Tibial nerve (tissue), 4 donors: Measurements from ENCODE around the gene SLCO2A1. TPM values are rescaled to one million over a fixed set of nuclear protein-coding genes. Genes with fewer than 3 reads are reported as not detected.

Experiments
- DNase-seq, 2 donors: peaks; one replicate each; pipeline ENCODE4 v3.0.0-alpha.2; 2019; ENCODE audit warnings: low spot score in 2 of 2
- H3K27ac ChIP-seq, 4 donors: fragments of 200-600 bp; sonication (generic) in 3 of 4; one replicate each; pipeline ENCODE4 v1.5.1; 2017 to 2019; ENCODE audit warnings: mild to moderate bottlenecking in 1 of 4
- H3K27me3 ChIP-seq, 2 donors: fragments of 200-600 bp; sonication (generic) in 1 of 2; one replicate each; pipeline versions ENCODE4 v1.5.1 to v1.6.0; 2017 to 2019
- H3K36me3 ChIP-seq, 3 donors: fragments of 200-600 bp; sonication (generic); one replicate each; pipeline ENCODE4 v1.5.1; 2018 to 2019
- H3K4me1 ChIP-seq, 4 donors: fragments of 200-600 bp; sonication (generic) in 3 of 4; one replicate each; pipeline ENCODE4 v1.5.1; 2017 to 2019
- H3K4me3 ChIP-seq, 4 donors: fragments of 200-600 bp; sonication (generic) in 3 of 4; one replicate each; pipeline ENCODE4 v1.5.1; 2017 to 2019; ENCODE audit warnings: mild to moderate bottlenecking in 1 of 4, moderate library complexity in 1 of 4
- H3K9me3 ChIP-seq, 4 donors: fragments of 200-600 bp; sonication (generic) in 3 of 4; one replicate each; pipeline ENCODE4 v1.5.1; 2017 to 2019
- EP300 ChIP-seq, 2 donors: sonication (generic); formaldehyde crosslinking; IDR thresholded peaks; one replicate each; pipeline ENCODE4 v1.6.1; 2017; ENCODE audit warnings: antibody characterized with exemption in 2 of 2, mild to moderate bottlenecking in 1 of 2
- POLR2A ChIP-seq, 2 donors: fragments of 450-650 bp; IDR thresholded peaks; one replicate each; pipeline ENCODE4 v1.6.1; 2017; ENCODE audit warnings: antibody characterized with exemption in 2 of 2, mild to moderate bottlenecking in 2 of 2, moderate library complexity in 2 of 2
- WGBS, 2 donors: methylation state at CpG; one replicate each; pipeline ENCODE4 v1.1.5; 2018; 5-methylcytosine and 5-hydroxymethylcytosine counted together
- total RNA-seq, 4 donors: library from RNA; depleted of rRNA; stranded (reverse); fragments of >200 nt; gene quantifications; one replicate each; pipeline ENCODE4 v1.1.0, GENCODE V29; 2016
- TF ChIP-seq, protein P1 (sequence below), 5 experiments: fragments of 200-600 bp in 3 of 5; fragments of 450-650 bp in 2 of 5; sonication (generic) in 3 of 5; IDR thresholded peaks; one replicate each; pipeline ENCODE4 v1.5.1; 2016 to 2019; ENCODE audit warnings: antibody characterized with exemption in 5 of 5, mild to moderate bottlenecking in 3 of 5, moderate library complexity in 2 of 5

The SLCO2A1 gene
- total RNA-seq, 4 donors from 2014 or later, result 8.8 to 22.9 (median 12.2) TPM

DNA sequence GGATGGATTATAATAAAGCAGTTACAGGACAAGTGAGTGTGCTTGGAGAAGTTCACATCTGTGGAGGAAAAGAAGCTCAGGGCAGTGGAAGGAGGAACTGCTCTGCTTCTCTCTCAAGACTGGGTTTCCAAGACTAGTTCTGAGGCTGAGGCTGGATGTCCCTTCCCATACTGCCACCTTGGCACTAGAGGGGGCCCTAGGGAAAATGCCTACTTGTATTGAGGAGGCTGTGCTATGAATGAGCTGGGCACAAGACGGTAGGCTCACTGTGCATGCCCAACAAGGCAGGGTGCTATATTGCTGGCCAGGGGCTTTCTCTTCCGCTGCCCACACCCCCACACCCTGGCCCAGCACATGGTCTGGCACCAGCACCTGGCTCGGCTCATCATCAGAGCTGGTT, 65.2 kb downstream of the SLCO2A1 start:
- H3K27ac ChIP-seq, result peak overlapping the region in 1 of 4 donors; percentile 71
- TF ChIP-seq, protein P1, sequence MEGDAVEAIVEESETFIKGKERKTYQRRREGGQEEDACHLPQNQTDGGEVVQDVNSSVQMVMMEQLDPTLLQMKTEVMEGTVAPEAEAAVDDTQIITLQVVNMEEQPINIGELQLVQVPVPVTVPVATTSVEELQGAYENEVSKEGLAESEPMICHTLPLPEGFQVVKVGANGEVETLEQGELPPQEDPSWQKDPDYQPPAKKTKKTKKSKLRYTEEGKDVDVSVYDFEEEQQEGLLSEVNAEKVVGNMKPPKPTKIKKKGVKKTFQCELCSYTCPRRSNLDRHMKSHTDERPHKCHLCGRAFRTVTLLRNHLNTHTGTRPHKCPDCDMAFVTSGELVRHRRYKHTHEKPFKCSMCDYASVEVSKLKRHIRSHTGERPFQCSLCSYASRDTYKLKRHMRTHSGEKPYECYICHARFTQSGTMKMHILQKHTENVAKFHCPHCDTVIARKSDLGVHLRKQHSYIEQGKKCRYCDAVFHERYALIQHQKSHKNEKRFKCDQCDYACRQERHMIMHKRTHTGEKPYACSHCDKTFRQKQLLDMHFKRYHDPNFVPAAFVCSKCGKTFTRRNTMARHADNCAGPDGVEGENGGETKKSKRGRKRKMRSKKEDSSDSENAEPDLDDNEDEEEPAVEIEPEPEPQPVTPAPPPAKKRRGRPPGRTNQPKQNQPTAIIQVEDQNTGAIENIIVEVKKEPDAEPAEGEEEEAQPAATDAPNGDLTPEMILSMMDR (IDR thresholded peaks at IDR 0.05), result no peak
- no peak for TF ChIP-seq EP300 (IDR thresholded peaks at IDR 0.05)
- no peak for TF ChIP-seq POLR2A (IDR thresholded peaks at IDR 0.05)

DNA sequence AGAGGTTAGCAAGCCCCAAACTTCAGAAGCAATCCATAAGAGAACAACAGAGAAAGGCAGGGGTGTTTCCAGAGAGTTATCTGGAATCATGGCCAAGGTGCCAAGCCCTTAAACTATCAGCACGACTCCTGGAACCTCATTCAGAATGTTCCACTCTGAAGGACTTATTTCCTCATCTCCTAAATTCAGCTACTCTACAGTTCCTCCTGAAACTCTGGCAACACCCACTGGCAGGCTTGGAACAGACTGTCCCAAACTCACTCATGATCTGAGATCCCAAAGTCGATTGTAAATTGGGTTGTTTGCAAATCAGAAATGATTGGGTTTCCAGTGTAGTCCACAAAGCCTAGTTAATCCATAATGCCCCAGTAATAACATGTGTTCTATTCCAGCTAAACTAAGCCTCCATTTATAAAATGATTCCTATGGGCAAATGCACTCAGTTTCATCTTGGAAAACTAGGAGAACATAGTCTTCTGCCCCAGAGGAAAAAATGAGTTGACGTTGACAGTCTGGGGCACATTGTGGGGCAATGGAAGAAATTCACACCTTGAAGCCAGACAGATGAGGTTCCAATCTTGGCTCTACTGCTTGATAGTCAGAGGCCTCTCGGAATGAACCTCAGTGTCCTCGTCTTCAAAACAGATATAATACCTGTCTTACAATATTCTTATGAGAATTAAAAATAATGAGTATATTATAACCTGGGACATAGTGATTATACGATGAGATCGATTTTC, 65.9 kb downstream of the SLCO2A1 start:
- Histone ChIP-seq H3K27me3 (no peaks in the 10 kb centered on the region), H3K36me3 (no peaks in the 10 kb centered on the region), H3K27ac (peak overlapping the region; percentile 30 to 71 (median 58)), H3K9me3 (peaks cover 0 to 3% (median 0%) of the 10 kb centered on the region in 4 donors), H3K4me1 (peaks cover 0 to 25% (median 2%) of the 10 kb centered on the region in 4 donors), H3K4me3 (no peak overlapping the region)
- TF ChIP-seq POLR2A (IDR thresholded peaks at IDR 0.05) (no peak), EP300 (IDR thresholded peaks at IDR 0.05) (peak in 1 of 2 donors; percentile 64)
- no peak for DNase-seq
- WGBS, 2 donors, result 81 to 84% methylated on average over 7 of the region's 7 CpGs

More for the DNA sequence above, 65.2 kb downstream of the SLCO2A1 start:
- Histone ChIP-seq H3K36me3 (no peaks in the 10 kb centered on the region), H3K4me1 (peaks cover 0 to 25% (median 2%) of the 10 kb centered on the region in 4 donors), H3K9me3 (peaks cover 0 to 3% (median 0%) of the 10 kb centered on the region in 4 donors), H3K27me3 (no peaks in the 10 kb centered on the region), H3K4me3 (no peak overlapping the region)
- WGBS, 2 donors, result 76 to 80% methylated on average over 3 of the region's 3 CpGs
- no peak for DNase-seq

DNA sequence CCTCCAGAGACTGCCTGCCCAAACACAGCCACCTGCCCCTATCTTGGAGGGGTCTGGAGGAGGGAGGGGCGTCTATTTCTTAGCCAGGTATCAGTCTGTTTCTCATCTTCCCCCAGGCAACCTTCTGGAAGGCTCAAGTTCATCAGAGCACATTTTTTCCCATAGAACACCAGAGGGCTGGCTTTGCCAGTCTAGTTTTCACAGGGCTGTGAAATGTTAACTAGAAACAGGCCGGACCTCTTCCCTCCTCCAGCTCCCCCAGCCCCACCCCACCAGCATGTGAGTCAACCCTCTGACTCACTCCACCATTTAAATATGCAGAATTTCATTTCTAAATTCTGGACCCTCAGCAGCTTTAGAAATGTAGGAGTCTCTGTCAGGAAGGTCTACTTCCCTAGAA, 66.9 kb downstream of the SLCO2A1 start:
- H3K27me3 ChIP-seq, result no peaks in the 10 kb centered on the region
- peaks cover 0 to 28% (median 2%) of the 10 kb centered on the region in 4 donors for H3K4me1 ChIP-seq
- H3K36me3 ChIP-seq, result no peaks in the 10 kb centered on the region
- 11 to 60% methylated on average over 2 of the region's 2 CpGs for WGBS, 2 donors
- peaks cover 0 to 3% (median 0%) of the 10 kb centered on the region in 4 donors for H3K9me3 ChIP-seq
- H3K27ac ChIP-seq, result peak overlapping the region; percentile 30 to 70 (median 53)
- no peak for TF ChIP-seq POLR2A (IDR thresholded peaks at IDR 0.05)
- TF ChIP-seq, protein P1 (IDR thresholded peaks at IDR 0.05), result no peak
- no peak for TF ChIP-seq EP300 (IDR thresholded peaks at IDR 0.05)
- no peak for DNase-seq
- H3K4me3 ChIP-seq, result no peak overlapping the region

DNA sequence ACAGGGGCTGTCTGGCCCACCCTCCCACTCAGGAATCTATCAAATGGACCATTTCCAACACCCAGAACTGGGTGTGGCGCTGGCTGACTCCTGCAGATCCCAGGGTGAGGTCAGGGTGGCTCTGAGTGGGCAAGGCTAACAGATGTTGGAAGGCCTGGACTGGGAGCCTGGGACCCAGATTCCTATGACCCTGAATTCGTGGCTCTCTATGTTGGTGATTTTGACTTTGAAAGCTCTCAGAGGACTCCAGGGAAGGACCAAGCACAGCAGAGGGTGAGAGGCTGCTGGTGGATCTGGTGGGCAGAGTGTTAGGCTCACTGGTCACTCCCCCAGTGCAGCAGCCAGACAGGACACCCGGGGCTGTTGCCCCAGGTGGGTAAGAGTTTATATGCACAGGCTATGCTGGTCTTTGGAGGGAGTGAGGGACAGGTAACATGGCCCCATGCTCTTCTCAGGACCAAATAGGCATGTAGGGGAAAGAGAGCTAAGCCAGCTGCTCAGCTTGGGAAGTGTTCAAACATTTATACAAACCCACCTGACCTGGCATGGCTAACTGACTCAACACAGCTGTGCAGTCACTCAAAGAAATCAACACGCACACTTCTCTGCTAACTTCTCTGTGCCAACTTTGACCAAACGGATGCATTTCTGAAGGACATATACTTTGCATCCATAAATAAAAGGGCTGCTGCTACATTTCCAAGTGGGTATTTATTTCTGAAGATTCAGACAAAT, 71.5 kb downstream of the SLCO2A1 start:
- 82 to 95% methylated on average over 4 to 5 of the region's 5 CpGs for WGBS, 2 donors
- peaks cover 0 to 30% (median under 1%) of the 10 kb centered on the region in 4 donors for H3K4me1 ChIP-seq
- H3K27ac ChIP-seq, result no peak overlapping the region
- DNase-seq, result no peak
- TF ChIP-seq, protein P1 (IDR thresholded peaks at IDR 0.05), result no peak
- no peak for TF ChIP-seq POLR2A (IDR thresholded peaks at IDR 0.05)
- TF ChIP-seq EP300 (IDR thresholded peaks at IDR 0.05), result no peak
- no peaks in the 10 kb centered on the region for H3K36me3 ChIP-seq
- peaks cover 0 to 3% (median 0%) of the 10 kb centered on the region in 4 donors for H3K9me3 ChIP-seq
- H3K4me3 ChIP-seq, result no peak overlapping the region
- H3K27me3 ChIP-seq, result no peaks in the 10 kb centered on the region

DNA sequence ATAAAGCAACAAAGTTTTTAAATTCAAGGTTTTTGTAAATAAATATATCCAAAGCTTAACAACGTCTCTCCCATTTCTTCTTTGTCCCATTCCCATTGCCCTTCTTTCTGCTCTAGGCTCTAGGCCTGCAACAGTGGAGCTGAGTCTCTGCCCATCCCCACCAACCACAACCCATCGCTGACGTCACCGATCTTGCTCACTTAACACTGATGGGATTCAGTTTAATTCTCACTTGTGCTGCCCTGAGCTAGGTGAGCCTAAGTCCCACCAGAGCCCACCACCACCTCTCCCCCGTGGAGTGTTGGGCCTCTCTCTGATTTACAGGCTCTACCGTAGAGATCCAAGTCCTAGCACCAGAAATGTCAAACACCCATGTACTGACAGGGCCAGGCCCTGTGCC, 72.7 kb downstream of the SLCO2A1 start:
- Histone ChIP-seq H3K4me1 (peaks cover 0 to 20% (median 0%) of the 10 kb centered on the region in 4 donors), H3K4me3 (no peak overlapping the region), H3K27ac (no peak overlapping the region), H3K9me3 (peaks cover 0 to 8% (median 0%) of the 10 kb centered on the region in 4 donors), H3K36me3 (no peaks in the 10 kb centered on the region), H3K27me3 (no peaks in the 10 kb centered on the region)
- TF ChIP-seq POLR2A (IDR thresholded peaks at IDR 0.05) (no peak), EP300 (IDR thresholded peaks at IDR 0.05) (no peak)
- TF ChIP-seq, protein P1 (IDR thresholded peaks at IDR 0.05), result no peak
- 85 to 88% methylated on average over 6 of the region's 6 CpGs for whole genome bisulfite sequencing, 2 donors
- no peak for DNase-seq
